BLaER1 treated with 17β-estradiol and CSF1 and Interleukin-3, amounts not matched to agents 10 nM and 100 nM (cell line): ENCODE data around the gene ARFRP1.
"Not testable (repeated sequence)": the region's sequence is repeated elsewhere in the genome, so short reads cannot be mapped to it uniquely, and the experiment has no call there.

Experiments used
- H3K27ac ChIP-seq, 11 experiments: shearing (Covaris generic); formaldehyde crosslinking; 2 replicates each; pipeline ENCODE4 v1.8.1; 2022
- H3K27me3 ChIP-seq, 11 experiments: shearing (Covaris generic); formaldehyde crosslinking; 2 replicates each; pipeline ENCODE4 v1.8.1; 2022
- H3K36me3 ChIP-seq, 11 experiments: shearing (Covaris generic); formaldehyde crosslinking; 2 replicates each; pipeline ENCODE4 v1.8.1; 2022
- H3K4me1 ChIP-seq, 10 experiments: shearing (Covaris generic); formaldehyde crosslinking; 2 replicates each; pipeline ENCODE4 v1.8.1; 2022
- H3K4me2 ChIP-seq, 11 experiments: shearing (Covaris generic); formaldehyde crosslinking; 2 replicates each; pipeline ENCODE4 v1.8.1; 2022
- H3K4me3 ChIP-seq, 10 experiments: shearing (Covaris generic); formaldehyde crosslinking; 2 replicates each; pipeline ENCODE4 v1.8.1; 2022
- H3K9ac ChIP-seq, 11 experiments: shearing (Covaris generic); formaldehyde crosslinking; 2 replicates each; pipeline ENCODE4 v1.8.1; 2022
- H3K9me3 ChIP-seq, 11 experiments: shearing (Covaris generic); formaldehyde crosslinking; replicated peaks in 1 of 11; 2 replicates each; pipeline ENCODE4 v1.8.1; 2022
- H4K20me1 ChIP-seq, 11 experiments: shearing (Covaris generic); formaldehyde crosslinking; 2 replicates each; pipeline ENCODE4 v1.8.1; 2022
- Cebpa-rat ChIP-seq, 11 experiments: shearing (Covaris generic); IDR thresholded peaks; 2 replicates each; pipeline ENCODE4 v1.8.1; 2022

ARFRP1 gene

GRCh38 chr20:63732118-63733095, 24.6 kb upstream of the ARFRP1 start:
- H3K4me2 ChIP-seq, result peak overlapping the region in 7 of 11 experiments; percentile 74 to 99 (median 81); a peak in 13 of 22 replicates
- H3K27me3 ChIP-seq, result peaks cover 0 to 15% (median 0%) of the 10 kb centered on the region in 11 experiments; a peak in 7 of 22 replicates
- H3K27ac ChIP-seq, result peak overlapping the region in 3 of 11 experiments; percentile 30 to 86 (median 43); a peak in 5 of 22 replicates
- H3K9me3 ChIP-seq, result peaks cover 0 to 3% (median 0%) of the 10 kb centered on the region in 11 experiments; a peak in 8 of 22 replicates
- no peak overlapping the region for H3K4me3 ChIP-seq
- no peak for TF ChIP-seq Cebpa-rat (IDR thresholded peaks at IDR 0.05)
- peaks cover 64 to 100% (median 97%) of the 10 kb centered on the region in 10 experiments for H3K4me1 ChIP-seq
- no peak overlapping the region for H3K9ac ChIP-seq
- peaks cover 35 to 55% (median 43%) of the 10 kb centered on the region in 11 experiments for H3K36me3 ChIP-seq
- peaks cover 17 to 100% (median 62%) of the 10 kb centered on the region in 11 experiments; a peak in 21 of 22 replicates for H4K20me1 ChIP-seq

DNA sequence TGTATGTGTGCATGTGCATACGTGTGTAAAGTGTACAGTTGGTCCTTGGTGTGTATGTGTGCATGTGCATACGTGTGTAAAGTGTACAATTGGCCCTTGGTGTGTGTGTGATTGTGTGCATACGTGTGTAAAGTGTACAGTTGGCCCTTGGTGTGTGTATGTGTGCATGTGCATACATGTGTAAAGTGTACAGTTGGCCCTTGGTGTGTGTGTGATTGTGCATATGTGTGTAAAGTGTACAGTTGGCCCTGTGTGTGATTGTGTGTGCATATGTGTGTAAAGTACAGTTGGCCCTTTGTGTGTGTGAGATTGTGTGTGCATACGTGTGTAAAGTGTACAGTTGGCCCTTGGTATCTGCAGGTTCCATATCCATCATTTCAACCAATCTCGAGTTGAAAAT, 23.6 kb upstream of the ARFRP1 start:
- peak overlapping the region in 7 of 11 experiments; percentile 79 to 96 (median 87); a peak in 12 of 22 replicates for H3K27ac ChIP-seq
- H3K9me3 ChIP-seq, result peaks cover 0 to 13% (median 9%) of the 10 kb centered on the region in 11 experiments; a peak in 19 of 22 replicates
- peak overlapping the region in 6 of 11 experiments; percentile 53 to 81 (median 62); a peak in 8 of 22 replicates for H3K9ac ChIP-seq
- peaks cover 60 to 97% (median 94%) of the 10 kb centered on the region in 10 experiments for H3K4me1 ChIP-seq
- peaks cover 0 to 5% (median 0%) of the 10 kb centered on the region in 11 experiments; a peak in 5 of 22 replicates for H3K27me3 ChIP-seq
- H3K36me3 ChIP-seq, result peaks cover 45 to 63% (median 53%) of the 10 kb centered on the region in 11 experiments
- H3K4me2 ChIP-seq, result peak overlapping the region in 10 of 11 experiments; percentile 63 to 90 (median 80); a peak in 19 of 22 replicates
- no peak for TF ChIP-seq Cebpa-rat (IDR thresholded peaks at IDR 0.05)
- peaks cover 14 to 100% (median 52%) of the 10 kb centered on the region in 11 experiments; a peak in 21 of 22 replicates for H4K20me1 ChIP-seq
- H3K4me3 ChIP-seq, result no peak overlapping the region

DNA sequence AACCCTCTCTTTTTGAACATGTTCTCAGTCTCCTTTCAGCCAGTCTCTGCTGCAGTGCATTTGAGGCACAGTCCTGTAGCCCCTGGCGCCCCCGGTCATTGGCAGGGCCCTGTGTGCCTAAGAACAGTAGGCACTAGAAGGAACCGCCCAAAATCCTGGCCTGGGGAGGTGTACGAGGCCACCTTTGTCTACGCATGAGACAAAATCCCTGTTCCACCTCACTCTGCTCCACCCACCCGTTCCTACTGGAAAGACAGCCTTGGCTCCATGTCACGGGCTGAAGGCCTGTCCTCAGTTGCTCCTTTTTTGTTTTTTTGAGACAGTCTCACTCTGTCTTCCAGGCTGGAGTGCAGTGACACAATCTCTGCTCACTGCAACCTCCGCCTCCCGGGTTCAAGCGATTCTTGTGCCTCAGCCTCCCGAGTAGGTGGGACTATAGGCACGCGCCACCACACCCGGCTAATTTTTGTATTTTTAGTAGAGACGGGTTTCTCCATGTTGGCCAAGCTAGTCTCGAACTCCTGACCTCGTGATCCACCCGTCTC, 22.5 kb upstream of the ARFRP1 start:
- H3K4me3 ChIP-seq, result peak overlapping the region in 1 of 10 experiments; percentile 7; a peak in 1 of 20 replicates
- peaks cover 6 to 88% (median 40%) of the 10 kb centered on the region in 11 experiments; a peak in 20 of 22 replicates for H4K20me1 ChIP-seq
- peaks cover 49 to 85% (median 82%) of the 10 kb centered on the region in 10 experiments for H3K4me1 ChIP-seq
- peaks cover 8 to 25% (median 20%) of the 10 kb centered on the region in 11 experiments for H3K9me3 ChIP-seq
- peak overlapping the region; percentile 63 to 90 (median 79) for H3K4me2 ChIP-seq
- H3K36me3 ChIP-seq, result peaks cover 47 to 65% (median 60%) of the 10 kb centered on the region in 11 experiments
- not testable (repeated sequence) for H3K27me3 ChIP-seq
- H3K9ac ChIP-seq, result peak overlapping the region in 8 of 11 experiments; percentile 46 to 81 (median 68); a peak in 12 of 22 replicates
- H3K27ac ChIP-seq, result peak overlapping the region in 9 of 11 experiments; percentile 23 to 96 (median 86); a peak in 18 of 22 replicates

DNA sequence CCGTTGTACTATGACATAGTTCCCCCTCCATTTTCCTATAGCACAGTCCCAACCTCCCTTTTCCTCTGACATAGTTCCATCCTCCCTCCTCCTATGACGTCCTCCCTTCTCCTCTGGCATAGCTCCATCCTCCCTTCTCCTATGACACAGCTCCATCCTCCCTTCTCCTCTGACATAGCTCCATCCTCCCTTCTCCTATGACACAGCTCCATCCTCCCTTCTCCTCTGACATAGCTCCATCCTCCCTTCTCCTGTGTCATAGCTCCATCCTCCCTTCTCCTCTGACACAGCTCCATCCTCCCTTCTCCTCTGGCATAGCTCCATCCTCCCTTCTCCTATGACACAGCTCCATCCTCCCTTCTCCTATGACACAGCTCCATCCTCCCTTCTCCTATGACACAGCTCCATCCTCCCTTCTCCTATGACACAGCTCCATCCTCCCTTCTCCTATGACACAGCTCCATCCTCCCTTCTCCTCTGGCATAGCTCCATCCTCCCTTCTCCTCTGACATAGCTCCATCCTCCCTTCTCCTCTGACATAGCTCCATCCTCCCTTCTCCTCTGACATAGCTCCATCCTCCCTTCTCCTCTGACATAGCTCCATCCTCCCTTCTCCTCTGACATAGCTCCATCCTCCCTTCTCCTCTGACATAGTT, 15.3 kb upstream of the ARFRP1 start:
- Histone ChIP-seq H3K4me1 (peaks cover 11 to 26% (median 15%) of the 10 kb centered on the region in 10 experiments), H3K36me3 (peaks cover 88 to 94% (median 90%) of the 10 kb centered on the region in 11 experiments), H3K9me3 (peaks cover 43 to 59% (median 52%) of the 10 kb centered on the region in 11 experiments), H4K20me1 (peaks cover 0 to 60% (median 31%) of the 10 kb centered on the region in 11 experiments; a peak in 16 of 22 replicates)
- H3K27ac ChIP-seq, H3K4me3 ChIP-seq, H3K4me2 ChIP-seq, H3K9ac ChIP-seq, H3K27me3 ChIP-seq: not testable (repeated sequence)

- H3K9ac ChIP-seq, result no peak overlapping the region
- peaks cover 91 to 99% (median 94%) of the 10 kb centered on the region in 11 experiments for H3K36me3 ChIP-seq
- H3K4me3 ChIP-seq, result no peak overlapping the region
- no peak overlapping the region for H3K27ac ChIP-seq
- peaks cover 34 to 54% (median 45%) of the 10 kb centered on the region in 11 experiments for H3K9me3 ChIP-seq
- peaks cover 0 to 11% (median 0%) of the 10 kb centered on the region in 10 experiments; a peak in 4 of 20 replicates for H3K4me1 ChIP-seq
- TF ChIP-seq Cebpa-rat (IDR thresholded peaks at IDR 0.05), result no peak
- H3K27me3 ChIP-seq, result no peaks in the 10 kb centered on the region
- no peak overlapping the region for H3K4me2 ChIP-seq
- peaks cover 0 to 86% (median 53%) of the 10 kb centered on the region in 11 experiments; a peak in 16 of 22 replicates for H4K20me1 ChIP-seq
Measured at GRCh38 chr20:63718996-63719395, 11.2 kb upstream of the ARFRP1 start.

GRCh38 chr20:63714858-63715257, 7.1 kb upstream of the ARFRP1 start:
- H3K9ac ChIP-seq, result no peak overlapping the region
- H3K9me3 ChIP-seq, result peaks cover 38 to 76% (median 56%) of the 10 kb centered on the region in 11 experiments
- no peak overlapping the region for H3K27ac ChIP-seq
- H4K20me1 ChIP-seq, result peaks cover 4 to 95% (median 36%) of the 10 kb centered on the region in 11 experiments; a peak in 15 of 22 replicates
- no peaks in the 10 kb centered on the region for H3K27me3 ChIP-seq
- H3K4me3 ChIP-seq, result 0 out of 20 replicates have a peak overlapping the region, but pooled peaks of 2 of the 10 experiments have one; percentile 1 to 13
- no peak overlapping the region for H3K4me2 ChIP-seq
- H3K36me3 ChIP-seq, result peaks cover 94 to 100% (median 100%) of the 10 kb centered on the region in 11 experiments
- no peak for TF ChIP-seq Cebpa-rat (IDR thresholded peaks at IDR 0.05)
- peaks cover 0 to 16% (median 11%) of the 10 kb centered on the region in 10 experiments; a peak in 11 of 20 replicates for H3K4me1 ChIP-seq

DNA sequence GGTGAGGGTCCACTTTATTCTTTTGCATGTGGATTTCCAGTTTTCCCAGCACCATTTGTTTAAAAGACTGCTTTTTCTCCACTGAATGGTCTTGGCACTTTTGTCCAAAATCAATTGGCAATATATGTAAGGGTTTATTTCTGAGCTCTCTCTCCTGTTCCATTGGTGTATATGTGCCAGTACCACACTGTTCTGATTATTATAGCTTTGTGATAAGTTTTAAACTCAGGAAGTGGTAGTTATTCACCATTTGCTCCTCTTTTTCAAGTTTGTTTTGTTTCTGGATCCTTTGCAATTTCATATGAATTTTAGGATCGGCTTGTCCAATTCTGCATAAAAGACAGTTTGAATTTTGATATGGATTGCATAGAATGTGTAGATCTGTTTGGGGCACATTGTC, 4.4 kb upstream of the ARFRP1 start:
- no peak overlapping the region for H3K4me3 ChIP-seq
- peaks cover 26 to 52% (median 35%) of the 10 kb centered on the region in 11 experiments for H3K9me3 ChIP-seq
- H3K27ac ChIP-seq, result no peak overlapping the region
- H3K9ac ChIP-seq, result no peak overlapping the region
- H3K36me3 ChIP-seq, result peaks cover 78 to 87% (median 85%) of the 10 kb centered on the region in 11 experiments
- peaks cover 15 to 89% (median 44%) of the 10 kb centered on the region in 11 experiments; a peak in 19 of 22 replicates for H4K20me1 ChIP-seq
- H3K4me2 ChIP-seq, result no peak overlapping the region
- no peak for TF ChIP-seq Cebpa-rat (IDR thresholded peaks at IDR 0.05)
- H3K27me3 ChIP-seq, result no peaks in the 10 kb centered on the region
- H3K4me1 ChIP-seq, result peaks cover 13 to 31% (median 26%) of the 10 kb centered on the region in 10 experiments
